ENCODE data around the gene PROM1.

- TF ChIP-seq CTCF (conservative IDR thresholded peaks at IDR 0.05; ENCODE audit: low read length), result no peak
- no peak for TF ChIP-seq EZH2phosphoT487 (IDR thresholded peaks at IDR 0.05; ENCODE audit: borderline replicate concordance)
These were observed 76.9 kb downstream of the PROM1 start for GRCh38 chr4:16006771-16007446.
